Subcutaneous adipose tissue (tissue), 4 donors: ENCODE data around the gene EGF. TPM values are rescaled to one million over a fixed set of nuclear protein-coding genes. Genes with fewer than 3 reads are reported as not detected.

Experiments
- total RNA-seq, 4 donors: library from RNA; depleted of rRNA; stranded (reverse); fragments of >200 nt; gene quantifications; one replicate each; pipeline ENCODE4 v1.1.0, GENCODE V29; 2016
- TF ChIP-seq, protein P1 (sequence below): fragments of 450-650 bp; IDR thresholded peaks from one replicate; pipeline ENCODE4 v1.5.1; 2016; ENCODE audit warnings: low read depth, mild to moderate bottlenecking, control low read depth, antibody characterized with exemption, moderate library complexity

The EGF gene
- total RNA-seq, 4 donors from 2014 or later = not detected

DNA sequence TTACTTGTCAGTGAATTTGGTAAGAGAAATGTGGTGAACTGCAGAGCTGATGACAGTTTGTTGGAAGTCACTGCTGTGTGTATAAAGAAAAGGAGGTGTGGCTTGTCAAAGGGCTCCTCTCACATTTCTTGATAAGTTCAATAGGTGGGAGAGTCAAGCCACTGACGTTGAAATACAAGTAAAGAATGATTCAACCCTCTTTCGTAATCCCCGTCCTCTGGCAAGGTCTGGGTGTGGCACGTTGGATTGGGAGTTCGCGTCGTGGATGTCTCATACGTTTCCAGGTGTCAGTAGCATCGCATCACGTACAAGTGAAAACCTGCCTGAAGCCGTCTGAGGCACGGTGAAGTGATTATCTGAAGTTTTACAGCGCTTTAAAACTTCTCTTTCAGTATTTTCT lies 76.4 kb downstream of the EGF start:
- TF ChIP-seq, protein P1, sequence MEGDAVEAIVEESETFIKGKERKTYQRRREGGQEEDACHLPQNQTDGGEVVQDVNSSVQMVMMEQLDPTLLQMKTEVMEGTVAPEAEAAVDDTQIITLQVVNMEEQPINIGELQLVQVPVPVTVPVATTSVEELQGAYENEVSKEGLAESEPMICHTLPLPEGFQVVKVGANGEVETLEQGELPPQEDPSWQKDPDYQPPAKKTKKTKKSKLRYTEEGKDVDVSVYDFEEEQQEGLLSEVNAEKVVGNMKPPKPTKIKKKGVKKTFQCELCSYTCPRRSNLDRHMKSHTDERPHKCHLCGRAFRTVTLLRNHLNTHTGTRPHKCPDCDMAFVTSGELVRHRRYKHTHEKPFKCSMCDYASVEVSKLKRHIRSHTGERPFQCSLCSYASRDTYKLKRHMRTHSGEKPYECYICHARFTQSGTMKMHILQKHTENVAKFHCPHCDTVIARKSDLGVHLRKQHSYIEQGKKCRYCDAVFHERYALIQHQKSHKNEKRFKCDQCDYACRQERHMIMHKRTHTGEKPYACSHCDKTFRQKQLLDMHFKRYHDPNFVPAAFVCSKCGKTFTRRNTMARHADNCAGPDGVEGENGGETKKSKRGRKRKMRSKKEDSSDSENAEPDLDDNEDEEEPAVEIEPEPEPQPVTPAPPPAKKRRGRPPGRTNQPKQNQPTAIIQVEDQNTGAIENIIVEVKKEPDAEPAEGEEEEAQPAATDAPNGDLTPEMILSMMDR = no peak

DNA sequence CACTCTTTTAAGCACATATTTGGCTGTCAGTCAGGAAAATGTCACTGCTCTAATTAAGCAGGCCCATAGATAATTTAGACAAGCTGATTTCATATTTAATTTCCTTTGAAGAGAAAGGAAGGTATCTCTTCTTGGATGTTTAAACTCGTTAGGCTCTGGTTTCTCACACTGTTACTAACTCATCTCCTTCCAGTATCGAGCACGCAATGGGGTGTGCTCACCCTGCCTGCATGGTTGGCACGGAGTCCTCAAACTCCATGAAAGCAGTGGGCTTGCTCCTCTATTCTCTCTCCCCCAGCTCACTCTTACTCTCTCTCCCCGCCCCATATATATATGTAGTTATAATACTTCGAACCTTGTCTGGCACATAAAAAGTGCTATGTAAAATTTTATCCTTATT lies 76.9 kb downstream of the EGF start:
- TF ChIP-seq, protein P1 = no peak

DNA sequence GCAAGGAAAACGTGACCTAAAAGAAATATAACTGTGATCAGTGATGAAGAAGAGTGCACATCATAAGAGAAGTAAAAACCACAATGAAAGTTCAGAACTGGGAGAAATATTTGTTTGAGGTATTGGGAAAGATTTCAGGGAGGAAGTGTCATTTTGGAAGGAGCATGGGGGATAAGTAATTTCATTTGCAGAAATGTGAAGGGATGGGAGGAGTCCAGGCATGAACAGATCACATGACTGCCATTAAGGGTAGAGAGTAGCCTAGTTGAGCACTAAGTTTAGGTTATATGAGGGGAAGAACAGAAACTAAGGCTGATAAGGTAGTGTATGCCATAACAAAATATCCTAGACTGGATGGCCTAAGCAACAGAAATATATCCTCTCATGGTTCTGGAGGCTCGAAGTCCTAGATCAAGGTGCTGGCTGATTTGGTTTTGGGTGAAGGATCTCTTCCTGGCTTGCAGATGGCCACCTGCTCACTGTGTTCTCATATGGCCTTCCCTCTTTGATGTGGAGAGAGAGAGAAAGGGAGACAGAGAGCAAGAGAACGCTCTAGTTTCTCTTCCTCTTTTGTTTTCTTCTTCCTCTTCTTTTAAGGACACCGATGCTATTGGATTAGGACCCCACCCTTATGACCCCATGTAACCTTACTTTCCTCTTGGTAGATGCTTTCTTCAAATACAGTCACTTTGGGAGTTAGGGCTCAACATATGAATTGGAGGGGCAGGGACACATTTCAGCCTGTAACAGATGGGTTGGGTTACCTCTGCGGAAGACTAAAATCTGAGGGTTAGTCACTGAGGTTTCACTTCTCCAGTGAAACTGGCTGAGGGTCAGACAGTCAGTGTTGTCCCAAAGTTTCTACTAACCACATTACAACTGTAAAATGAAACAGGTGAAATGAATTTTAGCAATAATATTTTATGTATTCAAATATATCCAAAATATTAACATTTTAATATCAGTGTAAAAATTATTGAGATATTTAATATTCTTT lies 77.9 kb downstream of the EGF start:
- TF ChIP-seq, protein P1 = no peak

DNA sequence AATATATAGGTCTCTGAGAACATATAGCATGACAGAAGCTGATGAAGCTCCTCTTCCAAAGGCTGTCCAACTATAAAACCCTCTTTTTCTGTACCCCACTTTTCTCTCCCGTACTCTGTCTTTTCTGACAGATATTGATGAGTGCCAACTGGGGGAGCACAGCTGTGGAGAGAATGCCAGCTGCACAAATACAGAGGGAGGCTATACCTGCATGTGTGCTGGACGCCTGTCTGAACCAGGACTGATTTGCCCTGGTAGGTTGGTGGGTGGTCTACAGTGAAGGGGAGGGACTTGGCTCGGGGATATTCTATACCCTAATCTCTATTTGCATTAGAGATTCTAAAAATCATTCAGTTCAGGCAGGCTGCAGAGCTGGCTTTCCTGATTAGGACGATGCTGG lies 80.4 kb downstream of the EGF start:
- TF ChIP-seq, protein P1 = no peak

DNA sequence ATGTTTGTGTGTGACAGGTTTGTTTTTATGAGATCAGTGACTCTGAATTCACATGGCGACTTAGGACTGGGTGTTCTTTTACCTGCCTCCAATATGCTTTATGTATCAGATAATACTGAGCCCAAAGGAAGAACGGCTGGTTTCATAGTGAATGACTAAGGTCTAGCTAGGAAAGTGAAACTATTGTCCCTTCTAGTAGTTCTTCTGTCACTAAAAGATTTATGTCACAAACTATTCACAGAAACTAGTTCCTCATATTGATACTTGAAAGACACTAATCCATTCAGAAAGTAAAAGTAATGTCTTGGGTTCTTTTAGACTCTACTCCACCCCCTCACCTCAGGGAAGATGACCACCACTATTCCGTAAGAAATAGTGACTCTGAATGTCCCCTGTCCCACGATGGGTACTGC lies 81.7 kb downstream of the EGF start:
- TF ChIP-seq, protein P1 = no peak

DNA sequence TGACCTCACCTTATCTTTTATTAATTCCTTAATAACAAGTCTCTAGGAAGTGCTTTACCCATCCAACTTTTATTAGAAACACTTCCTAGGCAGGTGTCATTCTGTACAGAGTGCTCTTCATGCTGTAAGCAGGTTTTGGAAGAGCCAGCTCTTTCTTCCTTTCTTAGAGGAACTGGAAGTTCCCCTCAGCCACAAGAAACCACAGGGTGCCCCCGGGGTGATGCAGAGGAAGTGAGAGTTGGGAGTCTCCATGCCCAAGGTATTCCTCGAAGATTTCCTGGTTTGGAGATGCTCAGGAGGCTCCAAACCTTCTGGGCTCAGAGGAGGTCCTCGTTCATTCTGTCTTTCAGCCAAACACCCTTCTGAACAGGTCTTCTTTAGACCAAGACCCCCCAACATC lies 83.8 kb downstream of the EGF start:
- TF ChIP-seq, protein P1 = no peak

DNA sequence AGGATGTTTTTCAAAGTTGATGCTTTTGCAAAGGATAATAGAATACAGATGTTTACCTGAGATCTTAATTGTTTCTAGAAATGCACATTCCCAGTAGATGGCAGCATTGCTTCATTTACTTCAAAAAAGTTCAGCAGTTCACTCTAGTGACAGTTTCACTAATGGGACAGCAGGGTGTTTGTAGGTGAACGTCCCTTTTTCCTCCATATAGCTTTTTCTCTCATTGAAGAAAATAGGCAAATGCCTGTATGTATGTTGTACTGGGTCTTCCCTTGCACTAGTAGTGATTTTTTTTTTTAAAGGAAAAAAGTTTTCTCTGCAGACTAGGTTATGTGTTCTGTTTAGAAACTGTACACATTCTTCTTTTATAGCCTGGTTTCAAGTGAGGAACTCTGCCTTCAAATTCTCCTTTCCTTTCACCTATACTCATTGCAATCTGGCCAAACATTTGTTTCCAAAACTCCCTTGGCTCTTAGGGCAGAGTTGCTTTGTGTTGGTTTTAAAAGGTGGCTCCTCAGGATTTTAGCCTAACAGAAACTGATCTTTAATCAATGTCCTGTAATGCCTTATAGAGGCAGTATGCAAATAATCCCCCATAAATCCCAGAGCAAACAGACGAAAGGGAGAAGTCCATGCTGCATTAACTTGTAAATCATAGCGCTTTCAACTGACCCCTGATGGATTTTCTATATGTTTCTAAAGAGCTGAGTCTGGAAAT lies 86.3 kb downstream of the EGF start:
- TF ChIP-seq, protein P1 = no peak
